Measurements from ENCODE around the gene COL25A1. TPM values are rescaled to one million over a fixed set of nuclear protein-coding genes. Genes with fewer than 3 reads are reported as not detected.

Gene COL25A1
- total and polyA plus RNA-seq, 4 donors = 0.61 to 4.4 (median 2.1) TPM

GRCh38 chr4:109155084-109155483 is 147.4 kb downstream of the COL25A1 start:
- H3K36me3 ChIP-seq (ENCODE audit: control insufficient read depth in 4 of 4, insufficient read depth in 3 of 4, low read depth in 1 of 4, low read length in 3 of 4) = no peaks in the 10 kb centered on the region
- H3K9ac ChIP-seq (ENCODE audit: low read depth in 1 of 2, low read length in 2 of 2) = no peak overlapping the region
- H3K9me3 ChIP-seq (ENCODE audit: control insufficient read depth in 4 of 4, low read length in 3 of 4) = no peaks in the 10 kb centered on the region
- 83% methylated on average over 2 of the region's 2 CpGs for WGBS
- DNase-seq (ENCODE audit: low spot score) = no peak
- no peak overlapping the region for H3K4me3 ChIP-seq (ENCODE audit: low read depth in 1 of 3, low read length in 3 of 3)
- H3K27me3 ChIP-seq (ENCODE audit: control insufficient read depth in 4 of 4, insufficient read depth in 4 of 4, low read length in 3 of 4) = peaks cover 0 to 2% (median 0%) of the 10 kb centered on the region in 4 donors
- TF ChIP-seq HNF4A (conservative IDR thresholded peaks at IDR 0.05) (no peak), EGR1 (IDR thresholded peaks at IDR 0.05; ENCODE audit: low read depth in 2 of 2) (no peak), RAD21 (IDR thresholded peaks at IDR 0.05) (no peak), FOXA1 (IDR thresholded peaks at IDR 0.05) (no peak), TAF1 (conservative IDR thresholded peaks at IDR 0.05) (no peak), FOXA2 (IDR thresholded peaks at IDR 0.05) (no peak), GABPA (IDR thresholded peaks at IDR 0.05 in 1 of 2, conservative IDR thresholded peaks at IDR 0.05 in 1 of 2) (no peak), RXRA (IDR thresholded peaks at IDR 0.05) (no peak), YY1 (IDR thresholded peaks at IDR 0.05) (no peak)
- TF ChIP-seq, protein P1, sequence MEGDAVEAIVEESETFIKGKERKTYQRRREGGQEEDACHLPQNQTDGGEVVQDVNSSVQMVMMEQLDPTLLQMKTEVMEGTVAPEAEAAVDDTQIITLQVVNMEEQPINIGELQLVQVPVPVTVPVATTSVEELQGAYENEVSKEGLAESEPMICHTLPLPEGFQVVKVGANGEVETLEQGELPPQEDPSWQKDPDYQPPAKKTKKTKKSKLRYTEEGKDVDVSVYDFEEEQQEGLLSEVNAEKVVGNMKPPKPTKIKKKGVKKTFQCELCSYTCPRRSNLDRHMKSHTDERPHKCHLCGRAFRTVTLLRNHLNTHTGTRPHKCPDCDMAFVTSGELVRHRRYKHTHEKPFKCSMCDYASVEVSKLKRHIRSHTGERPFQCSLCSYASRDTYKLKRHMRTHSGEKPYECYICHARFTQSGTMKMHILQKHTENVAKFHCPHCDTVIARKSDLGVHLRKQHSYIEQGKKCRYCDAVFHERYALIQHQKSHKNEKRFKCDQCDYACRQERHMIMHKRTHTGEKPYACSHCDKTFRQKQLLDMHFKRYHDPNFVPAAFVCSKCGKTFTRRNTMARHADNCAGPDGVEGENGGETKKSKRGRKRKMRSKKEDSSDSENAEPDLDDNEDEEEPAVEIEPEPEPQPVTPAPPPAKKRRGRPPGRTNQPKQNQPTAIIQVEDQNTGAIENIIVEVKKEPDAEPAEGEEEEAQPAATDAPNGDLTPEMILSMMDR (IDR thresholded peaks at IDR 0.05; ENCODE audit: low read depth, low read length, missing input control) = no peak
- TF ChIP-seq, protein P2, sequence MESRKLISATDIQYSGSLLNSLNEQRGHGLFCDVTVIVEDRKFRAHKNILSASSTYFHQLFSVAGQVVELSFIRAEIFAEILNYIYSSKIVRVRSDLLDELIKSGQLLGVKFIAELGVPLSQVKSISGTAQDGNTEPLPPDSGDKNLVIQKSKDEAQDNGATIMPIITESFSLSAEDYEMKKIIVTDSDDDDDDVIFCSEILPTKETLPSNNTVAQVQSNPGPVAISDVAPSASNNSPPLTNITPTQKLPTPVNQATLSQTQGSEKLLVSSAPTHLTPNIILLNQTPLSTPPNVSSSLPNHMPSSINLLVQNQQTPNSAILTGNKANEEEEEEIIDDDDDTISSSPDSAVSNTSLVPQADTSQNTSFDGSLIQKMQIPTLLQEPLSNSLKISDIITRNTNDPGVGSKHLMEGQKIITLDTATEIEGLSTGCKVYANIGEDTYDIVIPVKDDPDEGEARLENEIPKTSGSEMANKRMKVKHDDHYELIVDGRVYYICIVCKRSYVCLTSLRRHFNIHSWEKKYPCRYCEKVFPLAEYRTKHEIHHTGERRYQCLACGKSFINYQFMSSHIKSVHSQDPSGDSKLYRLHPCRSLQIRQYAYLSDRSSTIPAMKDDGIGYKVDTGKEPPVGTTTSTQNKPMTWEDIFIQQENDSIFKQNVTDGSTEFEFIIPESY (IDR thresholded peaks at IDR 0.05) = no peak
- TF ChIP-seq, protein P3, sequence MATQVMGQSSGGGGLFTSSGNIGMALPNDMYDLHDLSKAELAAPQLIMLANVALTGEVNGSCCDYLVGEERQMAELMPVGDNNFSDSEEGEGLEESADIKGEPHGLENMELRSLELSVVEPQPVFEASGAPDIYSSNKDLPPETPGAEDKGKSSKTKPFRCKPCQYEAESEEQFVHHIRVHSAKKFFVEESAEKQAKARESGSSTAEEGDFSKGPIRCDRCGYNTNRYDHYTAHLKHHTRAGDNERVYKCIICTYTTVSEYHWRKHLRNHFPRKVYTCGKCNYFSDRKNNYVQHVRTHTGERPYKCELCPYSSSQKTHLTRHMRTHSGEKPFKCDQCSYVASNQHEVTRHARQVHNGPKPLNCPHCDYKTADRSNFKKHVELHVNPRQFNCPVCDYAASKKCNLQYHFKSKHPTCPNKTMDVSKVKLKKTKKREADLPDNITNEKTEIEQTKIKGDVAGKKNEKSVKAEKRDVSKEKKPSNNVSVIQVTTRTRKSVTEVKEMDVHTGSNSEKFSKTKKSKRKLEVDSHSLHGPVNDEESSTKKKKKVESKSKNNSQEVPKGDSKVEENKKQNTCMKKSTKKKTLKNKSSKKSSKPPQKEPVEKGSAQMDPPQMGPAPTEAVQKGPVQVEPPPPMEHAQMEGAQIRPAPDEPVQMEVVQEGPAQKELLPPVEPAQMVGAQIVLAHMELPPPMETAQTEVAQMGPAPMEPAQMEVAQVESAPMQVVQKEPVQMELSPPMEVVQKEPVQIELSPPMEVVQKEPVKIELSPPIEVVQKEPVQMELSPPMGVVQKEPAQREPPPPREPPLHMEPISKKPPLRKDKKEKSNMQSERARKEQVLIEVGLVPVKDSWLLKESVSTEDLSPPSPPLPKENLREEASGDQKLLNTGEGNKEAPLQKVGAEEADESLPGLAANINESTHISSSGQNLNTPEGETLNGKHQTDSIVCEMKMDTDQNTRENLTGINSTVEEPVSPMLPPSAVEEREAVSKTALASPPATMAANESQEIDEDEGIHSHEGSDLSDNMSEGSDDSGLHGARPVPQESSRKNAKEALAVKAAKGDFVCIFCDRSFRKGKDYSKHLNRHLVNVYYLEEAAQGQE (IDR thresholded peaks at IDR 0.05) = no peak
- no peak overlapping the region for H3K27ac ChIP-seq (ENCODE audit: low read depth in 1 of 2, low read length in 2 of 2)
- H3K4me1 ChIP-seq (ENCODE audit: control insufficient read depth in 4 of 4, insufficient read depth in 4 of 4, low read length in 3 of 4) = no peaks in the 10 kb centered on the region

- WGBS = 67% methylated on average over 4 of the region's 4 CpGs
Observed at GRCh38 chr4:109154424-109154823, 148.0 kb downstream of the COL25A1 start.

More at GRCh38 chr4:109154424-109154823, 148.0 kb downstream of the COL25A1 start:
- TF ChIP-seq SP1 (IDR thresholded peaks at IDR 0.05) = no peak
- no peak for TF ChIP-seq NR2F2 (IDR thresholded peaks at IDR 0.05)
- TF ChIP-seq FOXA2 (IDR thresholded peaks at IDR 0.05) = no peak
- TF ChIP-seq JUND (IDR thresholded peaks at IDR 0.05) = no peak
- TF ChIP-seq, protein P4, sequence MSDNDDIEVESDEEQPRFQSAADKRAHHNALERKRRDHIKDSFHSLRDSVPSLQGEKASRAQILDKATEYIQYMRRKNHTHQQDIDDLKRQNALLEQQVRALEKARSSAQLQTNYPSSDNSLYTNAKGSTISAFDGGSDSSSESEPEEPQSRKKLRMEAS (IDR thresholded peaks at IDR 0.05) = no peak
- TF ChIP-seq HNF4G (IDR thresholded peaks at IDR 0.05) = no peak
- no peak for TF ChIP-seq RAD21 (IDR thresholded peaks at IDR 0.05)
- TF ChIP-seq, protein P5, sequence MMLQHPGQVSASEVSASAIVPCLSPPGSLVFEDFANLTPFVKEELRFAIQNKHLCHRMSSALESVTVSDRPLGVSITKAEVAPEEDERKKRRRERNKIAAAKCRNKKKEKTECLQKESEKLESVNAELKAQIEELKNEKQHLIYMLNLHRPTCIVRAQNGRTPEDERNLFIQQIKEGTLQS (IDR thresholded peaks at IDR 0.05) = no peak
- no peak for TF ChIP-seq EGR1 (IDR thresholded peaks at IDR 0.05; ENCODE audit: low read depth in 2 of 2)
- TF ChIP-seq, protein P2 (IDR thresholded peaks at IDR 0.05) = no peak
- no peak for TF ChIP-seq GABPA (IDR thresholded peaks at IDR 0.05 in 1 of 2, conservative IDR thresholded peaks at IDR 0.05 in 1 of 2)
- TF ChIP-seq FOXA1 (IDR thresholded peaks at IDR 0.05) = no peak
- TF ChIP-seq RXRA (IDR thresholded peaks at IDR 0.05) = no peak
- no peak overlapping the region for H3K4me3 ChIP-seq (ENCODE audit: low read depth in 1 of 3, low read length in 3 of 3)
- no peak overlapping the region for H3K9ac ChIP-seq (ENCODE audit: low read depth in 1 of 2, low read length in 2 of 2)
- H3K4me1 ChIP-seq (ENCODE audit: control insufficient read depth in 4 of 4, insufficient read depth in 4 of 4, low read length in 3 of 4) = no peaks in the 10 kb centered on the region
- peaks cover 0 to 2% (median 0%) of the 10 kb centered on the region in 4 donors for H3K27me3 ChIP-seq (ENCODE audit: control insufficient read depth in 4 of 4, insufficient read depth in 4 of 4, low read length in 3 of 4)
- no peaks in the 10 kb centered on the region for H3K9me3 ChIP-seq (ENCODE audit: control insufficient read depth in 4 of 4, low read length in 3 of 4)
- DNase-seq (ENCODE audit: low spot score) = no peak
- no peak overlapping the region for H3K27ac ChIP-seq (ENCODE audit: low read depth in 1 of 2, low read length in 2 of 2)
- H3K36me3 ChIP-seq (ENCODE audit: control insufficient read depth in 4 of 4, insufficient read depth in 3 of 4, low read depth in 1 of 4, low read length in 3 of 4) = no peaks in the 10 kb centered on the region
